Stimulated activated CD4-positive, alpha-beta T cell treated with anti-CD3 and anti-CD28 coated beads, Interleukin-4, amount 100 ng/mL, for 48 hours (primary cell): ENCODE data around the gene JAK2.

Experiments
- DNase-seq, 2 donors: peaks; one replicate each; pipeline ENCODE4 v3.0.0-alpha.2; 2020; ENCODE audit warnings: low read depth in 2 of 2

JAK2 gene

GRCh38 chr9:5140151-5140550 is 155.1 kb downstream of the JAK2 start:
- DNase-seq: no peak

DNA sequence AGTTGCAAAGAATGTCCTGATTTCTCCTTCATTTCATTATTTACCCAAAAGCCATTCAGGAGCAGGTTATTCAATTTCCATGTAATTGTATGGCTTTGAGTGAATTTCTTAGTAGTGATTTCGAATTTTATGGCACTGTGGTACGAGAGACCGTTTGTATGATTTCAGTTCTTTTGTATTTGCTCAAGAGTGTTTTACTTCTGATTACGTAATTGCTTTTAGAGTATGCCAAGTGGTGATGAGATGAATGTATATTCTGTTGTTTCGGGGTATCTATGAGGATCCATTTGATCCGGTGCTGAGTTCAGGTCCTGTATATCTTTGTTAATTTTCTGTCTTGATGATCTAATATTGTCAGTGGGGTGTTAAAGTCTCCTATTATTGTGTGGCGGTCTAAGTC is 159.1 kb downstream of the JAK2 start:
- no peak for DNase-seq

DNA sequence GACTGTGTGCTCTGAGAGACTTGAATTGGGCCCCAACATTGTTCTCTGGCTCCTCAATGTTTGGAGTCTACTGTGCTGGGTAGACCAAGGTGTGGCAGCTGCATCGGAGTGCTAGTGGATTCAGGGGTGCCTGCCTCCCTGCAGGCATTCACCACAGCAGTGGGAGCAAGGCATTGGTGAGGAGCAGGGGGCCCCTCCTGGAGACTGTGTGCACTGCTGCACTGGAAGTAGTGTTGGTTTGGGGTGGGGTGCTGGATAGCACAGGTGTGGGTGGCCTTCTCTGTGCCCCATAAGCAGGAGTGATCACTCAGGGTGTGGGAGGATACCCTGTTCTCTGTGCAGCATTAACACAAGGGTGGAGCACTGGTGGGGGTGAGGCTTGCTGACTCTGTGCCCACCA is 161.2 kb downstream of the JAK2 start:
- DNase-seq: no peak
